Hepatocyte (in vitro differentiated cells): Measurements from ENCODE around the gene RPH3AL. TPM values are rescaled to one million over a fixed set of nuclear protein-coding genes. Genes with fewer than 3 reads are reported as not detected.

Source experiments
- DNase-seq: peaks from one replicate; pipeline ENCODE4 v3.0.0-alpha.2; 2016; ENCODE audit warnings: low spot score
- H2AFZ ChIP-seq: fragments of 200-600 bp; sonication (generic); 2 replicates; pipeline ENCODE4 v1.6.0; 2016; ENCODE audit warnings: antibody characterized with exemption, mild to moderate bottlenecking
- H3K27ac ChIP-seq: fragments of 200-600 bp; sonication (generic); 2 replicates; pipeline ENCODE4 v1.5.1; 2016; ENCODE audit warnings: mild to moderate bottlenecking
- H3K27me3 ChIP-seq: fragments of 200-600 bp; sonication (generic); 2 replicates; pipeline ENCODE4 v1.6.1; 2016
- H3K36me3 ChIP-seq: fragments of 200-600 bp; sonication (generic); replicated peaks from 2 replicates; pipeline ENCODE4 v1.5.1; 2016; ENCODE audit warnings: low read depth; ENCODE audit not compliant: insufficient read depth
- H3K4me1 ChIP-seq: fragments of 200-600 bp; sonication (generic); 2 replicates; pipeline ENCODE4 v1.5.1; 2016; ENCODE audit warnings: mild to moderate bottlenecking, moderate library complexity; ENCODE audit not compliant: insufficient read depth
- H3K4me2 ChIP-seq: fragments of 200-600 bp; sonication (generic); 2 replicates; pipeline ENCODE4 v1.6.0; 2016
- H3K4me3 ChIP-seq: fragments of 200-600 bp; sonication (generic); 2 replicates; pipeline ENCODE4 v1.5.1; 2016; ENCODE audit warnings: mild to moderate bottlenecking
- H3K79me2 ChIP-seq: fragments of 200-600 bp; sonication (generic); 2 replicates; pipeline ENCODE4 v1.6.0; 2017; ENCODE audit warnings: mild to moderate bottlenecking
- H3K9me2 ChIP-seq: fragments of 200-600 bp; sonication (generic); replicated peaks from 2 replicates; pipeline ENCODE4 v1.6.0; 2017; ENCODE audit warnings: mild to moderate bottlenecking; ENCODE audit not compliant: insufficient read depth
- H3K9me3 ChIP-seq: fragments of 200-600 bp; sonication (generic); 2 replicates; pipeline ENCODE4 v1.5.1; 2016; ENCODE audit warnings: low read depth, mild to moderate bottlenecking
- H4K20me1 ChIP-seq: fragments of 200-600 bp; sonication (generic); 2 replicates; pipeline ENCODE4 v1.6.0; 2016; ENCODE audit warnings: mild to moderate bottlenecking; ENCODE audit not compliant: insufficient read depth, poor library complexity, severe bottlenecking
- EZH2 ChIP-seq: fragments of 200-600 bp; sonication (generic); IDR thresholded peaks from 2 replicates; pipeline ENCODE4 v1.6.1; 2016; ENCODE audit warnings: antibody characterized with exemption, mild to moderate bottlenecking, borderline replicate concordance
- EZH2phosphoT487 ChIP-seq: fragments of 200-600 bp; sonication (generic); IDR thresholded peaks from one replicate; pipeline ENCODE4 v1.6.1; 2018; ENCODE audit warnings: antibody characterized with exemption, mild to moderate bottlenecking, low read depth, moderate library complexity; ENCODE audit not compliant: unreplicated experiment, severe bottlenecking
- WGBS: methylation state at CpG from one replicate; pipeline ENCODE4 v1.1.6; 2016; ENCODE audit warnings: low lambda C conversion rate; ENCODE audit errors: missing lambda C conversion rate; 5-methylcytosine and 5-hydroxymethylcytosine counted together
- polyA plus RNA-seq: library from polyadenylated mRNA; unstranded; fragments of >200 nt; fragmentation: Nextera tagmentation; extraction: Ambion mirVana; gene quantifications from 2 replicates; pipeline ENCODE4 v1.2.1, GENCODE V29; 2016
- total RNA-seq: library from RNA; depleted of rRNA; stranded (reverse); fragments of >200 nt; gene quantifications from 2 replicates; pipeline ENCODE4 v1.2.3, GENCODE V29; 2014
- TF ChIP-seq, protein P1 (sequence below): fragments of 200-600 bp; sonication (generic); IDR thresholded peaks from 2 replicates; pipeline ENCODE4 v1.5.1; 2016; ENCODE audit warnings: antibody characterized with exemption, mild to moderate bottlenecking; ENCODE audit not compliant: poor library complexity

Gene RPH3AL
- total and polyA plus RNA-seq, 2 experiments from 2014 or later = 7.0 to 7.6 TPM

DNA sequence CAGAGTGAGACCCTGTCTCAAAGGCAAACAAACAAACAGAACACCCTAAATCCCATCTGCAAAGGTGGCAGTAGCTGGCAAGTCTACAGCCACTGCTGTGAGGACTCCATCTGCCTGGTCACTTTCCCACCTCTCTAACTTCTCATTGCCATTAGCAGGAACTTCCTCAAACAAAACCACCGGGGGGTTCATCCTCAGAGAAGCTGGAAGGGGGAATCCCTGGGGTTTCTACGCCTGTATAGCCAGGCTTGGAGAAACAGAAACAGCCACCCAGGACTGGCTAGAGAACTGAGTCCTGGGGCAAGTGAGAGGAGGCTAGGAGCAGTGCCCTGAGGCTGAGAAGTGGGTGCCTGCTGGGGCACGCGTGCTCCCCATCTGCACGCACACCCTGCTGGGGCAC lies 7.3 kb downstream of the RPH3AL start:
- Histone ChIP-seq H3K27ac (no peak overlapping the region), H3K4me1 (peaks cover 17% of the 10 kb centered on the region), H3K4me3 (no peak overlapping the region), H3K27me3 (no peaks in the 10 kb centered on the region), H3K9me3 (no peaks in the 10 kb centered on the region), H4K20me1 (no peaks in the 10 kb centered on the region), H3K4me2 (no peak overlapping the region), H3K9me2 (no peaks in the 10 kb centered on the region), H3K36me3 (no peaks in the 10 kb centered on the region), H2AFZ (no peak overlapping the region), H3K79me2 (peaks cover 3% of the 10 kb centered on the region)
- TF ChIP-seq EZH2 = no peak
- DNase-seq = no peak
- 98% methylated on average over 5 of the region's 5 CpGs for WGBS

DNA sequence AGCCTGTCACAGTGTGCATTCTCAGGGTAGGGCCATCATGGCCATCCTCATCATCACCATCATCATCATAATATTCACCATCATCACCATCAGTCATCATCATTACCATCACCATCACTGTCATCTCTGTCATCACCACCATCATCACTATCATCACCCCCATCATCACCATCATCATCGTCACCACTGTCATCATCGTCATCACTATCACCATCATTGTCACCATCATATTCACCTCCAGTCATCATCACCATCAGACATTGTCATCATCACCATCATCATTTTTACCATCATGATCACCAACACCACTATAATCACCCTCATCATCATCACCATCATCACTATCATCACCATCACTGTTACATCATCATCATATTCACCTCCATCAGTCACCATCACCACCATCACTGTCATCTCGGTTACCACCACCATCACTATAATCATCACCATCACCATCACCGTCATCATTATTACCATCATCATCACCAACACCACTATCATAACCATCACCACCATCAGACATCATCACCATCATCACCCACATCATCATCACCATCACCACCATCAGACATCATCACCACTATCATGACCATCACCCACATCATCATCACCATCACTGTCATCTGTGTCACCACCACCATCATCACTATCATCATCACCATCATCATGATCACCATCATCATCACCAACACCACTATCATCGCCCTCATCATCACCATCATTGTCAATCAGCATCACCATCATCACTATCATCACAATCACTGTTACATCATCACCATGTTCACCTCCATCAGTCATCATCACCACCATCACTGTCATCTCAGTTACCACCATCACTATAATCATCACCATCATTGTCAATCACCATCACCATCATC lies 8.5 kb downstream of the RPH3AL start:
- Histone ChIP-seq H3K27ac (no peak overlapping the region), H3K4me3 (no peak overlapping the region), H3K4me1 (peaks cover 12% of the 10 kb centered on the region), H2AFZ (no peak overlapping the region), H4K20me1 (no peaks in the 10 kb centered on the region), H3K4me2 (no peak overlapping the region), H3K9me2 (no peaks in the 10 kb centered on the region), H3K27me3 (no peaks in the 10 kb centered on the region), H3K79me2 (no peaks in the 10 kb centered on the region), H3K36me3 (no peaks in the 10 kb centered on the region), H3K9me3 (no peaks in the 10 kb centered on the region)
- no peak for DNase-seq
- WGBS = 100% methylated on average over 4 of the region's 5 CpGs
- TF ChIP-seq EZH2phosphoT487 = no peak
- TF ChIP-seq, protein P1, sequence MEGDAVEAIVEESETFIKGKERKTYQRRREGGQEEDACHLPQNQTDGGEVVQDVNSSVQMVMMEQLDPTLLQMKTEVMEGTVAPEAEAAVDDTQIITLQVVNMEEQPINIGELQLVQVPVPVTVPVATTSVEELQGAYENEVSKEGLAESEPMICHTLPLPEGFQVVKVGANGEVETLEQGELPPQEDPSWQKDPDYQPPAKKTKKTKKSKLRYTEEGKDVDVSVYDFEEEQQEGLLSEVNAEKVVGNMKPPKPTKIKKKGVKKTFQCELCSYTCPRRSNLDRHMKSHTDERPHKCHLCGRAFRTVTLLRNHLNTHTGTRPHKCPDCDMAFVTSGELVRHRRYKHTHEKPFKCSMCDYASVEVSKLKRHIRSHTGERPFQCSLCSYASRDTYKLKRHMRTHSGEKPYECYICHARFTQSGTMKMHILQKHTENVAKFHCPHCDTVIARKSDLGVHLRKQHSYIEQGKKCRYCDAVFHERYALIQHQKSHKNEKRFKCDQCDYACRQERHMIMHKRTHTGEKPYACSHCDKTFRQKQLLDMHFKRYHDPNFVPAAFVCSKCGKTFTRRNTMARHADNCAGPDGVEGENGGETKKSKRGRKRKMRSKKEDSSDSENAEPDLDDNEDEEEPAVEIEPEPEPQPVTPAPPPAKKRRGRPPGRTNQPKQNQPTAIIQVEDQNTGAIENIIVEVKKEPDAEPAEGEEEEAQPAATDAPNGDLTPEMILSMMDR = no peak
- no peak for TF ChIP-seq EZH2

DNA sequence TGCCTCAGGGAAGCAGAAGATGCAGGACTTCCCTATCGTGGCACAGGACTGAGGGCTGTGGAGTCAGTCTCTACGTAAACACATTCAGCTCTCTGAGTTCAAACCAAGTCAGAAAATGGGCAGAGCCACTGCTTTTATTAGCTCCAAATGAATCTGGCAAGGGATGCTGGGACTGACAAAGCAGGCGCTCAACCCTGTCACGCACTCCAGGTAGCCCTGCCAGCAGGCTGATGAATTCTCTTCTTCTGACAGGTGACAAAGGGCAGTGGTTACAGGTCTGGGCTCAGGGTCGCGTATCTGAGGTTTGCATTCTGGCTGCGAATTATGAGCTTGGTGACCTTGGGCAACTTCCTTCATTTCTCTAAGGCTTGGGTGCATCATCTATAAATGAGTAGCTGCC lies 9.4 kb downstream of the RPH3AL start:
- Histone ChIP-seq H3K9me3 (no peaks in the 10 kb centered on the region), H3K9me2 (no peaks in the 10 kb centered on the region), H3K27me3 (no peaks in the 10 kb centered on the region), H3K4me3 (no peak overlapping the region), H3K4me2 (no peak overlapping the region), H3K27ac (no peak overlapping the region), H3K4me1 (peaks cover 5% of the 10 kb centered on the region), H3K79me2 (no peaks in the 10 kb centered on the region), H3K36me3 (no peaks in the 10 kb centered on the region), H4K20me1 (no peaks in the 10 kb centered on the region), H2AFZ (no peak overlapping the region)
- TF ChIP-seq, protein P1 = no peak
- TF ChIP-seq EZH2 = no peak
- no peak for TF ChIP-seq EZH2phosphoT487
- no peak for DNase-seq
- 72% methylated on average over 7 of the region's 7 CpGs for WGBS

DNA sequence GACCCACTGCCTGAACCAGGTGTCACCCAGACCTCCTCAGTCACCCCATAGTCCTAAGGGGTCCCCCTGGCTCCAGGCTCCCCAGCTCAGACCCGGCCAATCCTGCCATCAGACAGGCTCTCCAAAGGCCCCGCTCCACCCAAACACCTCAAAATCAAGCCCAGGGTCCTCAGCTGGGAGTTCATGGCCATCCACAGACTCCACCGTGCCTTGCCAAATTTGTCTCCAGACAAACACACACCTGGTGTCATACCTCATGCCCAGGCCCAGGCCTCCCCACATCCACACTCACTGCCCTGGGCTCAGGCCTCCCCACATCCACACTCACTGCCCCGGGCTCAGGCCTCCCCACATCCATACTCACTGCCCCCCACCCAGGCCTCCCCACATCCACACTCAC lies 12.5 kb downstream of the RPH3AL start:
- Histone ChIP-seq H3K9me3 (no peaks in the 10 kb centered on the region), H3K9me2 (no peaks in the 10 kb centered on the region), H2AFZ (no peak overlapping the region), H3K27ac (no peak overlapping the region), H3K79me2 (no peaks in the 10 kb centered on the region), H3K4me1 (peaks cover 7% of the 10 kb centered on the region), H3K36me3 (no peaks in the 10 kb centered on the region), H3K4me2 (no peak overlapping the region), H4K20me1 (no peaks in the 10 kb centered on the region), H3K27me3 (no peaks in the 10 kb centered on the region), H3K4me3 (no peak overlapping the region)
- DNase-seq = no peak
- 96% methylated on average over 3 of the region's 4 CpGs for WGBS
- no peak for TF ChIP-seq EZH2
- TF ChIP-seq EZH2phosphoT487 = no peak
- TF ChIP-seq, protein P1 = no peak
